CD14-positive monocyte (primary cell): ENCODE results near the gene COX10. TPM values are rescaled to one million over a fixed set of nuclear protein-coding genes. Genes with fewer than 3 reads are reported as not detected.

Source experiments
- DNase-seq, 3 donors: peaks; one replicate each; pipeline ENCODE4 v3.0.0-alpha.2; 2011 to 2022
- H2AFZ ChIP-seq: 2 replicates; pipeline ENCODE4 v1.6.0; 2012; ENCODE audit warnings: mild to moderate bottlenecking, low read depth, low read length, inconsistent platforms; ENCODE audit not compliant: insufficient read depth, poor library complexity, severe bottlenecking
- H3K27ac ChIP-seq, 2 donors: 1 replicate in 1 of 2; 2 replicates in 1 of 2; pipeline ENCODE4 v1.5.1; 2012 to 2013; ENCODE audit warnings: low read length in 2 of 2, control low read depth in 1 of 2, inconsistent platforms in 1 of 2, low read depth in 1 of 2, mild to moderate bottlenecking in 1 of 2
- H3K27me3 ChIP-seq, 2 donors: one replicate each; pipeline versions ENCODE4 v1.6.0 to v1.6.1; 2011 to 2013; ENCODE audit warnings: low read length in 2 of 2; ENCODE audit not compliant: control insufficient read depth in 2 of 2, insufficient read depth in 2 of 2
- H3K36me3 ChIP-seq, 2 donors: replicated peaks in 1 of 2; 1 replicate in 1 of 2; 2 replicates in 1 of 2; pipeline versions ENCODE4 v1.5.1 to v1.6.1; 2012 to 2013; ENCODE audit warnings: low read length in 2 of 2, control low read depth in 1 of 2, inconsistent platforms in 1 of 2, mild to moderate bottlenecking in 1 of 2; ENCODE audit not compliant: insufficient read depth in 2 of 2, control insufficient read depth in 1 of 2
- H3K4me1 ChIP-seq, 2 donors: 1 replicate in 1 of 2; 2 replicates in 1 of 2; pipeline versions ENCODE4 v1.5.1 to v1.6.1; 2012 to 2013; ENCODE audit warnings: low read length in 2 of 2, control low read depth in 1 of 2, inconsistent platforms in 1 of 2, mild to moderate bottlenecking in 1 of 2, moderate library complexity in 1 of 2; ENCODE audit not compliant: insufficient read depth in 2 of 2, control insufficient read depth in 1 of 2
- H3K4me2 ChIP-seq: replicated peaks from 2 replicates; pipeline ENCODE3; 2012; ENCODE audit warnings: low read length, moderate library complexity, mild to moderate bottlenecking; ENCODE audit not compliant: poor library complexity, severe bottlenecking; ENCODE audit errors: extremely low read depth
- H3K4me3 ChIP-seq, 3 experiments: fragments of 200-600 bp in 1 of 3; sonication (generic) in 1 of 3; replicated peaks in 1 of 3; 1 replicate in 2 of 3; 2 replicates in 1 of 3; pipeline ENCODE4 v1.5.1; 2011 to 2013; ENCODE audit warnings: low read length in 3 of 3, mild to moderate bottlenecking in 3 of 3, control low read depth in 2 of 3, low read depth in 2 of 3, inconsistent platforms in 1 of 3, moderate library complexity in 1 of 3
- H3K79me2 ChIP-seq: 2 replicates; pipeline ENCODE4 v1.6.0; 2012; ENCODE audit warnings: mild to moderate bottlenecking, control low read depth, inconsistent platforms, low read length, moderate library complexity; ENCODE audit not compliant: insufficient read depth
- H3K9ac ChIP-seq: 2 replicates; pipeline ENCODE4 v1.6.0; 2017; ENCODE audit warnings: low read length, mild to moderate bottlenecking; ENCODE audit not compliant: insufficient read depth, poor library complexity, severe bottlenecking
- H3K9me3 ChIP-seq, 2 donors: replicated peaks in 1 of 2; 1 replicate in 1 of 2; 2 replicates in 1 of 2; pipeline versions ENCODE4 v1.5.1 to v1.6.1; 2012 to 2013; ENCODE audit warnings: low read length in 2 of 2, control low read depth in 1 of 2; ENCODE audit not compliant: control insufficient read depth in 1 of 2, insufficient read depth in 1 of 2
- H4K20me1 ChIP-seq: 2 replicates; pipeline ENCODE4 v1.6.0; 2012; ENCODE audit warnings: mild to moderate bottlenecking, low read length, control low read depth, moderate library complexity; ENCODE audit not compliant: insufficient read depth
- H3K27ac Mint-ChIP-seq, 7 donors: one replicate each; pipeline ENCODE4 v1.8.0; 2020; ENCODE audit warnings: mild to moderate bottlenecking in 7 of 7, mixed read lengths in 7 of 7, moderate library complexity in 6 of 7, inconsistent platforms in 2 of 7
- H3K27me3 Mint-ChIP-seq, 3 donors: one replicate each; pipeline ENCODE4 v1.8.0; 2021 to 2022; ENCODE audit warnings: low read depth in 3 of 3, mild to moderate bottlenecking in 3 of 3, mixed read lengths in 3 of 3, moderate library complexity in 3 of 3, inconsistent platforms in 1 of 3
- H3K36me3 Mint-ChIP-seq, 2 donors: one replicate each; pipeline ENCODE4 v1.8.0; 2020; ENCODE audit warnings: mixed read lengths in 2 of 2, inconsistent platforms in 1 of 2, mild to moderate bottlenecking in 1 of 2
- H3K4me1 Mint-ChIP-seq: one replicate; pipeline ENCODE4 v1.8.0; 2020; ENCODE audit warnings: mild to moderate bottlenecking, mixed read lengths
- H3K4me3 Mint-ChIP-seq, 2 donors: one replicate each; pipeline ENCODE4 v1.8.0; 2020; ENCODE audit warnings: mild to moderate bottlenecking in 2 of 2, mixed read lengths in 2 of 2, moderate library complexity in 1 of 2
- H3K9me3 Mint-ChIP-seq, 7 donors: one replicate each; pipeline ENCODE4 v1.8.0; 2020 to 2022; ENCODE audit warnings: mixed read lengths in 7 of 7, mild to moderate bottlenecking in 6 of 7, moderate library complexity in 6 of 7, inconsistent platforms in 2 of 7
- CTCF ChIP-seq: fragments of 200-600 bp; IDR thresholded peaks from one replicate; pipeline ENCODE4 v1.8.0; 2022; ENCODE audit warnings: antibody characterized with exemption, mild to moderate bottlenecking
- WGBS: methylation state at CpG from one replicate; pipeline ENCODE4 v1.1.5; 2013; ENCODE audit warnings: missing lambda C conversion rate; ENCODE audit not compliant: insufficient coverage; 5-methylcytosine and 5-hydroxymethylcytosine counted together
- intact Hi-C, 2 donors: fragments of 100-400 bp; cut with micrococcal nuclease; formaldehyde crosslinking; loops; one replicate each; pipeline versions ENCODE4 v1.15.0 to v1.15.1; 2023
- polyA plus RNA-seq, 3 donors: library from polyadenylated mRNA; depleted of rRNA in 1 of 3; unstranded in 2 of 3; stranded (reverse) in 1 of 3; fragments of 300-500 nt in 2 of 3; fragments of >200 nt in 1 of 3; fragmentation: Illumina TruSeq in 2 of 3; gene quantifications; 1 replicate in 2 of 3; 2 replicates in 1 of 3; pipeline ENCODE4 v1.2.3, GENCODE V29; 2012 to 2021

The COX10 gene
- polyA plus RNA-seq, 3 donors = 8.2 to 15.2 (median 11.3) TPM

- H3K79me2 ChIP-seq = no peaks in the 10 kb centered on the region
- no peaks in the 10 kb centered on the region for H3K4me1 ChIP-seq
- H3K27ac Mint-ChIP-seq = no peak overlapping the region
- H3K36me3 ChIP-seq = no peaks in the 10 kb centered on the region
- no peak overlapping the region for H3K4me3 ChIP-seq
- no peaks in the 10 kb centered on the region for H3K36me3 Mint-ChIP-seq
- H3K27me3 Mint-ChIP-seq = no peaks in the 10 kb centered on the region
- no peak overlapping the region for H3K27ac ChIP-seq
- H3K9me3 Mint-ChIP-seq = peaks cover 0 to 3% (median 2%) of the 10 kb centered on the region in 7 donors
- no peak overlapping the region for H3K4me2 ChIP-seq
- intact Hi-C loops = no loop called here
- H4K20me1 ChIP-seq = no peaks in the 10 kb centered on the region
- no peaks in the 10 kb centered on the region for H3K9me3 ChIP-seq
- H3K4me3 Mint-ChIP-seq = no peak overlapping the region
- TF ChIP-seq CTCF = no peak
- no peak overlapping the region for H2AFZ ChIP-seq
- 96% methylated on average over 3 of the region's 4 CpGs for WGBS
- no peak overlapping the region for H3K9ac ChIP-seq
- no peaks in the 10 kb centered on the region for H3K27me3 ChIP-seq
- H3K4me1 Mint-ChIP-seq = no peaks in the 10 kb centered on the region
- no peak for DNase-seq
Observed at GRCh38 chr17:14042411-14042810, 26.9 kb upstream of the COX10 start.

- Mint-ChIP-seq H3K4me1 (no peaks in the 10 kb centered on the region), H3K4me3 (no peak overlapping the region), H3K9me3 (peaks cover 0 to 1% (median 0%) of the 10 kb centered on the region in 7 donors), H3K27ac (no peak overlapping the region), H3K27me3 (no peaks in the 10 kb centered on the region), H3K36me3 (peaks cover under 1% of the 10 kb centered on the region in 2 donors)
- H3K9ac ChIP-seq = no peak overlapping the region
- no peak overlapping the region for H2AFZ ChIP-seq
- no peaks in the 10 kb centered on the region for H3K27me3 ChIP-seq
- intact Hi-C loops = no loop called here
- DNase-seq = no peak
- no peak overlapping the region for H3K27ac ChIP-seq
- H3K4me1 ChIP-seq = no peaks in the 10 kb centered on the region
- no CpG with 5 or more reads among the region's 1 CpG for WGBS
- no peaks in the 10 kb centered on the region for H3K79me2 ChIP-seq
- no peak overlapping the region for H3K4me3 ChIP-seq
- no peak for TF ChIP-seq CTCF
- H3K9me3 ChIP-seq = no peaks in the 10 kb centered on the region
- no peaks in the 10 kb centered on the region for H4K20me1 ChIP-seq
- H3K36me3 ChIP-seq = no peaks in the 10 kb centered on the region
- no peak overlapping the region for H3K4me2 ChIP-seq
Observed at GRCh38 chr17:14044702-14045101, 24.6 kb upstream of the COX10 start.
